K562 (cell line): ENCODE results near the gene CREG2. TPM values are rescaled to one million over a fixed set of nuclear protein-coding genes. Genes with fewer than 3 reads are reported as not detected.
A peak's percentile ranks its signal among the peaks of the same experiment; 100 is the strongest.

ENCODE experiments used
- ATAC-seq: fragments of 200-7000 bp; cut with Tn5 transposase; 3 replicates; pipeline ENCODE4 v1.9.1; 2020; ENCODE audit warnings: moderate library complexity
- BruUV-seq: library from RNA; stranded (reverse); fragments of 400-500 nt; replicated peaks from 2 replicates; lab custom pipeline; 2021; lab: Mats Ljungman, UMichigan
- CTCF ChIA-PET: fragments of 300-600 bp; formaldehyde crosslinking; extraction: SDS; loops from one replicate; lab custom pipeline; 2021; ENCODE audit warnings: low intra/inter-chr PET ratio; lab: Yijun Ruan, JAX
- POLR2A ChIA-PET: fragments of 300-600, 350-650 bp; sonication (Branson Sonifier 250); formaldehyde crosslinking; extraction: SDS; loops from one replicate; lab custom pipeline; 2021; ENCODE audit warnings: antibody characterized with exemption, inconsistent platforms; lab: Yijun Ruan, JAX
- DNase-seq, 4 experiments: peaks; one replicate each; pipeline versions ENCODE4 v3.0.0 to v3.0.0-alpha.2; 2011 to 2018; ENCODE audit warnings: low spot score in 3 of 4, mixed read lengths in 3 of 4; ENCODE audit errors: extremely low read depth in 1 of 4
- FAIRE-seq: peaks from 2 replicates; lab custom pipeline; 2011; peaks lifted over from hg19 to GRCh38; lab: Jason Lieb, UNC
- H2AFZ ChIP-seq: 2 replicates; pipeline ENCODE4 v1.6.0; 2011; ENCODE audit warnings: low read depth, low read length, control low read depth, inconsistent platforms
- H3K27ac ChIP-seq: fragments of 200-600 bp; 3 replicates; pipeline ENCODE4 v1.8.0; 2011; ENCODE audit warnings: low read depth, mild to moderate bottlenecking, control low read depth, inconsistent platforms, low read length, moderate library complexity, mixed read lengths; ENCODE audit errors: extremely low read depth
- H3K27me3 ChIP-seq, 2 experiments: fragments of 300-600 bp in 1 of 2; 2 replicates in 1 of 2; 3 replicates in 1 of 2; pipeline versions ENCODE4 v1.6.0 to v1.8.0; 2011; ENCODE audit warnings: inconsistent platforms in 2 of 2, low read length in 2 of 2, mild to moderate bottlenecking in 1 of 2, mixed read lengths in 1 of 2, moderate library complexity in 1 of 2; ENCODE audit not compliant: control insufficient read depth in 2 of 2, insufficient read depth in 2 of 2
- H3K36me3 ChIP-seq: fragments of 300-600 bp; 3 replicates; pipeline ENCODE4 v1.8.0; 2011; ENCODE audit warnings: mild to moderate bottlenecking, low read length, inconsistent platforms; ENCODE audit not compliant: control insufficient read depth, insufficient read depth
- H3K4me1 ChIP-seq, 2 experiments: fragments of 200-600 bp in 1 of 2; replicated peaks in 1 of 2; 2 replicates in 1 of 2; 3 replicates in 1 of 2; pipeline versions ENCODE4 v1.5.1 to v1.8.0; 2011; ENCODE audit warnings: inconsistent platforms in 2 of 2, low read length in 2 of 2, mild to moderate bottlenecking in 1 of 2, mixed read lengths in 1 of 2, moderate library complexity in 1 of 2; ENCODE audit not compliant: control insufficient read depth in 2 of 2, insufficient read depth in 2 of 2
- H3K4me2 ChIP-seq: 2 replicates; pipeline ENCODE4 v1.6.1; 2011; ENCODE audit warnings: low read length, control low read depth, inconsistent platforms, mixed read lengths; ENCODE audit not compliant: insufficient read depth
- H3K4me3 ChIP-seq: fragments of 200-600 bp; sonication (generic), shearing (Covaris generic); 2 replicates; pipeline ENCODE4 v1.5.1; 2016; ENCODE audit warnings: control low read depth, inconsistent platforms
- H3K79me2 ChIP-seq: fragments of 200-600 bp; 3 replicates; pipeline ENCODE4 v1.8.0; 2011; ENCODE audit warnings: low read length, inconsistent platforms; ENCODE audit not compliant: control insufficient read depth, insufficient read depth
- H3K9ac ChIP-seq, 2 experiments: 2 replicates each; pipeline versions ENCODE4 v1.6.0 to v1.6.1; 2011; ENCODE audit warnings: low read depth in 2 of 2, low read length in 2 of 2, control low read depth in 1 of 2, inconsistent platforms in 1 of 2, mild to moderate bottlenecking in 1 of 2, mixed read lengths in 1 of 2; ENCODE audit not compliant: insufficient read depth in 1 of 2
- H3K9me1 ChIP-seq: one replicate; pipeline ENCODE4 v1.6.0; 2011; ENCODE audit warnings: inconsistent platforms, mild to moderate bottlenecking, low read length, moderate library complexity; ENCODE audit not compliant: control insufficient read depth, insufficient read depth
- H3K9me3 ChIP-seq: replicated peaks from 2 replicates; pipeline ENCODE4 v1.5.1; 2011; ENCODE audit warnings: low read depth, low read length, inconsistent platforms; ENCODE audit not compliant: control insufficient read depth, insufficient read depth
- H4K20me1 ChIP-seq: replicated peaks from 2 replicates; pipeline ENCODE4 v1.6.1; 2011; ENCODE audit warnings: low read length, inconsistent platforms, mixed read lengths; ENCODE audit not compliant: control insufficient read depth, insufficient read depth
- ARNT ChIP-seq, 2 experiments: fragments of 450-650 bp; IDR thresholded peaks; 2 replicates each; pipeline ENCODE4 v1.6.1; 2016; ENCODE audit warnings: mild to moderate bottlenecking in 1 of 2
- GTF2F1 ChIP-seq: IDR thresholded peaks from 2 replicates; pipeline ENCODE4 v1.6.1; 2011; ENCODE audit warnings: low read depth, low read length, improper control_type of control experiment
- PTTG1 ChIP-seq: fragments of 450-650 bp; IDR thresholded peaks from 2 replicates; pipeline ENCODE4 v1.6.1; 2016; ENCODE audit warnings: low read depth, mild to moderate bottlenecking, missing genetic modification characterization, missing compliant biosample characterization
- ZNF197 ChIP-seq: fragments of 200-800 bp; sonication (Bioruptor generic); IDR thresholded peaks from 2 replicates; pipeline ENCODE4 v1.6.1; 2016; ENCODE audit warnings: low read depth, missing genetic modification characterization, missing compliant biosample characterization
- ZNF408 ChIP-seq: fragments of 250-450 bp; sonication (Bioruptor Pico); IDR thresholded peaks from 2 replicates; pipeline ENCODE4 v1.4.0; 2020; ENCODE audit warnings: low read depth, mild to moderate bottlenecking, moderate library complexity
- ZNF586 ChIP-seq: fragments of 450-650 bp; formaldehyde crosslinking; conservative IDR thresholded peaks from 2 replicates; pipeline ENCODE4 v1.4.0; 2020; ENCODE audit warnings: mild to moderate bottlenecking, moderate library complexity
- WGBS: fragments of 100-300 bp; shearing (Covaris generic); methylation state at CpG from one replicate; pipeline ENCODE4 v1.1.6; 2016; ENCODE audit warnings: low coverage, mixed read lengths; ENCODE audit not compliant: insufficient coverage; ENCODE audit errors: missing lambda C conversion rate; 5-methylcytosine and 5-hydroxymethylcytosine counted together
- in situ Hi-C: fragments of 300-500 bp; cut with MboI; formaldehyde crosslinking; loops from 4 replicates; pipeline ENCODE4 v1.15.0; 2018; ENCODE audit warnings: inconsistent platforms, mixed read lengths
- intact Hi-C: fragments of 100-400 bp; cut with micrococcal nuclease; formaldehyde crosslinking; loops from 2 replicates; pipeline ENCODE4 v1.14.2; 2022
- polyA plus RNA-seq, 8 experiments: library from polyadenylated mRNA; depleted of rRNA in 4 of 8; stranded (reverse) in 5 of 8; unstranded in 3 of 8; fragments of >200 nt; fragmentation: Nextera tagmentation in 2 of 8; fragmentation: Illumina TruSeq in 1 of 8; extraction: Ambion mirVana in 2 of 8; extraction: Trizol in 1 of 8; gene quantifications; 2 replicates each; pipeline versions ENCODE4 v1.2.1 to v1.2.3, GENCODE V29; 2011 to 2014; ENCODE audit warnings: inconsistent platforms in 1 of 8, missing spikeins in 1 of 8
- total RNA-seq, 7 experiments: library from RNA; depleted of rRNA in 6 of 7; stranded (reverse); fragments of >200 nt in 6 of 7; fragmentation: Illumina TruSeq in 2 of 7; extraction: Trizol in 2 of 7; gene quantifications; 2 replicates each; pipeline versions ENCODE4 v1.2.1 to v1.2.3, GENCODE V29; 2011 to 2021; ENCODE audit warnings: low replicate concordance in 1 of 7
- TF ChIP-seq, protein P1 (sequence below): fragments of 450-650 bp; IDR thresholded peaks from 2 replicates; pipeline ENCODE4 v1.6.1; 2014; ENCODE audit warnings: low read depth, mild to moderate bottlenecking, moderate library complexity, borderline replicate concordance
- TF ChIP-seq, protein P2 (sequence below): fragments of 450-650 bp; IDR thresholded peaks from 2 replicates; pipeline ENCODE4 v1.6.1; 2016; ENCODE audit warnings: missing biosample characterization, missing genetic modification characterization

Gene CREG2
- total and polyA plus RNA-seq, 9 of the 15 experiments (the other 6 are each of a cell fraction or from before 2014, with no cell fraction given), result not detected

DNA sequence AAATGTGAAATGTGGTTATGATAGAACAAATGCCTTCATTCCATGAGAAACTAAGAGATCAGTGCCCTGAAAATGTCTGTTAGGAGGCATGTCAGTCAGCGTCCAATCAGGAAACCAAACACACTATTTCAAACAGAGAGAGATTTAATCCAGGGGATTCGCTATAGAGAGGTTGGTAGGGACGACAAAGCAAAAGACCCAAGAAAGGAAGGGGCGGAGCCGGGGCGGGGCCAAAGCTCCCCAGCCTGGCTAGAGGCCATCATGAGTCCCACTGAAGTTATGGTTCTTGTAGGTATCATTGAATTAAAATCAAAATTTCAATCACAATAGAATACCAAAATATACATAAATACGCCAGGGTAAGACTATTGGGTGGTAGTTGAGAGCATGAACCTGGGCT, 45.9 kb downstream of the CREG2 start:
- in situ Hi-C loops (no loop called here), intact Hi-C loops (loop anchor here (5.0 to 10.0 kb wide), 2 partner anchors 76 to 97 kb away; no protein-coding TSS in a partner anchor)
- BruUV-seq, result no TSS peak
- CTCF ChIA-PET, result interaction anchor here (0.7 kb wide), 1 partner anchor 491 kb away, joined by 6 read pairs; no protein-coding TSS in a partner anchor
- H3K4me1 ChIP-seq, result peaks cover 0 to 4% of the 10 kb centered on the region in 2 experiments; a peak in 2 of 5 replicates
- no peak overlapping the region for H3K27ac ChIP-seq
- no peaks in the 10 kb centered on the region for H3K79me2 ChIP-seq
- H3K4me2 ChIP-seq, result peak overlapping the region; percentile 29
- peaks cover 5 to 27% of the 10 kb centered on the region in 2 experiments; a peak in 2 of 5 replicates for H3K27me3 ChIP-seq
- WGBS, result 4% methylated on average over 7 of the region's 7 CpGs
- peak overlapping the region; percentile 64 for H2AFZ ChIP-seq
- H3K9me1 ChIP-seq, result no peaks in the 10 kb centered on the region
- POLR2A ChIA-PET, result interaction anchor here (0.5 to 1.2 kb wide), 4 partner anchors 10 to 87 kb away, joined by 3 to 4 read pairs (median 3); no protein-coding TSS in a partner anchor
- TF ChIP-seq, protein P1, sequence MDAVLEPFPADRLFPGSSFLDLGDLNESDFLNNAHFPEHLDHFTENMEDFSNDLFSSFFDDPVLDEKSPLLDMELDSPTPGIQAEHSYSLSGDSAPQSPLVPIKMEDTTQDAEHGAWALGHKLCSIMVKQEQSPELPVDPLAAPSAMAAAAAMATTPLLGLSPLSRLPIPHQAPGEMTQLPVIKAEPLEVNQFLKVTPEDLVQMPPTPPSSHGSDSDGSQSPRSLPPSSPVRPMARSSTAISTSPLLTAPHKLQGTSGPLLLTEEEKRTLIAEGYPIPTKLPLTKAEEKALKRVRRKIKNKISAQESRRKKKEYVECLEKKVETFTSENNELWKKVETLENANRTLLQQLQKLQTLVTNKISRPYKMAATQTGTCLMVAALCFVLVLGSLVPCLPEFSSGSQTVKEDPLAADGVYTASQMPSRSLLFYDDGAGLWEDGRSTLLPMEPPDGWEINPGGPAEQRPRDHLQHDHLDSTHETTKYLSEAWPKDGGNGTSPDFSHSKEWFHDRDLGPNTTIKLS, result no peak
- no peak for TF ChIP-seq ZNF197 (CRISPR knock-in tag)
- TF ChIP-seq ARNT (IDR thresholded peaks at IDR 0.05), result no peak
- TF ChIP-seq ZNF586 (CRISPR knock-in tag), result no peak
- TF ChIP-seq PTTG1 (tag), result no peak
- TF ChIP-seq, protein P2, sequence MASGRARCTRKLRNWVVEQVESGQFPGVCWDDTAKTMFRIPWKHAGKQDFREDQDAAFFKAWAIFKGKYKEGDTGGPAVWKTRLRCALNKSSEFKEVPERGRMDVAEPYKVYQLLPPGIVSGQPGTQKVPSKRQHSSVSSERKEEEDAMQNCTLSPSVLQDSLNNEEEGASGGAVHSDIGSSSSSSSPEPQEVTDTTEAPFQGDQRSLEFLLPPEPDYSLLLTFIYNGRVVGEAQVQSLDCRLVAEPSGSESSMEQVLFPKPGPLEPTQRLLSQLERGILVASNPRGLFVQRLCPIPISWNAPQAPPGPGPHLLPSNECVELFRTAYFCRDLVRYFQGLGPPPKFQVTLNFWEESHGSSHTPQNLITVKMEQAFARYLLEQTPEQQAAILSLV (tag), result no peak
- no peak for TF ChIP-seq ZNF408 (CRISPR knock-in tag)
- TF ChIP-seq GTF2F1, result no peak
- H3K4me3 ChIP-seq, result no peak overlapping the region
- no peak for FAIRE-seq
- peak; percentile 84 for ATAC-seq
- H3K36me3 ChIP-seq, result no peaks in the 10 kb centered on the region
- no peaks in the 10 kb centered on the region for H3K9me3 ChIP-seq
- peak; percentile 25 to 39 (median 36) for DNase-seq
- no peak overlapping the region for H3K9ac ChIP-seq
- H4K20me1 ChIP-seq, result no peaks in the 10 kb centered on the region
